Activated CD4-positive, alpha-beta T cell treated with anti-CD3 and anti-CD28 coated beads, Interleukin-2, amount 50 U/mL, for 16 hours (primary cell): ENCODE measurements around the gene TMOD1.

Experiments
- DNase-seq: peaks from one replicate; pipeline ENCODE4 v3.0.0-alpha.2; 2020

The TMOD1 gene

GRCh38 chr9:97500263-97500662 lies 1.2 kb upstream of the TMOD1 start:
- no peak for DNase-seq

GRCh38 chr9:97500765-97501176 lies 695 bp upstream of the TMOD1 start:
- no peak for DNase-seq

GRCh38 chr9:97501972-97502221 lies 431 bp downstream of the TMOD1 start:
- DNase-seq: no peak

- no peak for DNase-seq
Measured at GRCh38 chr9:97502222-97502983, 937 bp downstream of the TMOD1 start.

- no peak for DNase-seq
Measured at GRCh38 chr9:97502984-97503861, 1.8 kb downstream of the TMOD1 start.

GRCh38 chr9:97503862-97504210 lies 2.4 kb downstream of the TMOD1 start:
- DNase-seq: no peak

- no peak for DNase-seq
Measured at GRCh38 chr9:97504381-97505216, 3.1 kb downstream of the TMOD1 start.

GRCh38 chr9:97505845-97506244 lies 4.4 kb downstream of the TMOD1 start:
- no peak for DNase-seq

GRCh38 chr9:97506306-97506705 lies 4.8 kb downstream of the TMOD1 start:
- DNase-seq: no peak

GRCh38 chr9:97506787-97507186 lies 5.3 kb downstream of the TMOD1 start:
- no peak for DNase-seq

- DNase-seq: no peak
Measured at GRCh38 chr9:97507428-97507984, 6.0 kb downstream of the TMOD1 start.

- no peak for DNase-seq
Measured at GRCh38 chr9:97508852-97509251, 7.4 kb downstream of the TMOD1 start.

GRCh38 chr9:97510797-97511654 lies 9.6 kb downstream of the TMOD1 start:
- DNase-seq: peak; percentile 66

- DNase-seq: no peak
Measured at GRCh38 chr9:97511655-97512427, 10.4 kb downstream of the TMOD1 start.

GRCh38 chr9:97512966-97513560 lies 11.6 kb downstream of the TMOD1 start:
- DNase-seq: no peak

GRCh38 chr9:97514531-97514930 lies 13.1 kb downstream of the TMOD1 start:
- DNase-seq: no peak

- DNase-seq: no peak
Measured at GRCh38 chr9:97515662-97516061, 14.2 kb downstream of the TMOD1 start.

GRCh38 chr9:97516111-97516510 lies 14.6 kb downstream of the TMOD1 start:
- DNase-seq: no peak

- no peak for DNase-seq
Measured at GRCh38 chr9:97517331-97518089, 16.0 kb downstream of the TMOD1 start.
